NCI-H460 (cell line): ENCODE data around the gene CHD2. TPM values are rescaled to one million over a fixed set of nuclear protein-coding genes. Genes with fewer than 3 reads are reported as not detected.
A peak's percentile ranks its signal among the peaks of the same experiment; 100 is the strongest.
"Not testable (repeated sequence)": the region's sequence is repeated elsewhere in the genome, so short reads cannot be mapped to it uniquely, and the experiment has no call there.

ENCODE experiments used
- DNase-seq: peaks from one replicate; pipeline ENCODE4 v3.0.0-alpha.2; 2016; ENCODE audit warnings: low read depth; ENCODE audit errors: extremely low read depth
- polyA plus RNA-seq: library from polyadenylated mRNA; depleted of rRNA; stranded (reverse); fragments of >200 nt; gene quantifications from 2 replicates; pipeline ENCODE4 v1.2.3, GENCODE V29; 2014; cell fraction: nucleus; rRNA removed
- total RNA-seq: library from RNA; depleted of rRNA; stranded (reverse); fragments of >200 nt; shearing (Covaris generic); gene quantifications from 2 replicates; pipeline ENCODE4 v1.2.3, GENCODE V29; 2014; rRNA removed

Gene CHD2
- 28.3 and 40.4 TPM in 2 replicates for total RNA-seq
- 22.3 and 28.5 TPM in 2 replicates for polyA plus RNA-seq

- DNase-seq, result peak; percentile 83
Observed at GRCh38 chr15:92899948-92900730, at the start of gene CHD2. Gene CHD2, plus strand, starts transcription at chr15:92900324. Its CDS starts 914 bp downstream, at chr15:92901238.

- no peak for DNase-seq
Observed at GRCh38 chr15:92853222-92853621, 46.9 kb upstream of the CHD2 start.

GRCh38 chr15:92861742-92862141, 38.4 kb upstream of the CHD2 start:
- no peak for DNase-seq

- no peak for DNase-seq
Observed at GRCh38 chr15:92864127-92864814, 35.9 kb upstream of the CHD2 start.

- peak; percentile 51 for DNase-seq
Observed at GRCh38 chr15:92869263-92869940, 30.7 kb upstream of the CHD2 start.

GRCh38 chr15:92870010-92870591, 30.0 kb upstream of the CHD2 start:
- no peak for DNase-seq

GRCh38 chr15:92872967-92873366, 27.2 kb upstream of the CHD2 start:
- DNase-seq, result not testable (repeated sequence)

GRCh38 chr15:92877000-92877399, 23.1 kb upstream of the CHD2 start:
- DNase-seq, result no peak

- no peak for DNase-seq
Observed at GRCh38 chr15:92877416-92877815, 22.7 kb upstream of the CHD2 start.

GRCh38 chr15:92878593-92879053, 21.5 kb upstream of the CHD2 start:
- no peak for DNase-seq

GRCh38 chr15:92879949-92880725, 20.0 kb upstream of the CHD2 start:
- DNase-seq, result no peak

GRCh38 chr15:92880796-92881195, 19.3 kb upstream of the CHD2 start:
- DNase-seq, result no peak

- no peak for DNase-seq
Observed at GRCh38 chr15:92881211-92881754, 18.8 kb upstream of the CHD2 start.

GRCh38 chr15:92881802-92882696, 18.1 kb upstream of the CHD2 start:
- peak; percentile 99 for DNase-seq

- DNase-seq, result no peak
Observed at GRCh38 chr15:92882697-92883162, 17.4 kb upstream of the CHD2 start.

GRCh38 chr15:92883163-92883875, 16.8 kb upstream of the CHD2 start:
- DNase-seq, result no peak

- no peak for DNase-seq
Observed at GRCh38 chr15:92883876-92884435, 16.2 kb upstream of the CHD2 start.
